Measurements from ENCODE around the gene FIGNL2.
A peak's percentile ranks its signal among the peaks of the same experiment; 100 is the strongest.

DNA sequence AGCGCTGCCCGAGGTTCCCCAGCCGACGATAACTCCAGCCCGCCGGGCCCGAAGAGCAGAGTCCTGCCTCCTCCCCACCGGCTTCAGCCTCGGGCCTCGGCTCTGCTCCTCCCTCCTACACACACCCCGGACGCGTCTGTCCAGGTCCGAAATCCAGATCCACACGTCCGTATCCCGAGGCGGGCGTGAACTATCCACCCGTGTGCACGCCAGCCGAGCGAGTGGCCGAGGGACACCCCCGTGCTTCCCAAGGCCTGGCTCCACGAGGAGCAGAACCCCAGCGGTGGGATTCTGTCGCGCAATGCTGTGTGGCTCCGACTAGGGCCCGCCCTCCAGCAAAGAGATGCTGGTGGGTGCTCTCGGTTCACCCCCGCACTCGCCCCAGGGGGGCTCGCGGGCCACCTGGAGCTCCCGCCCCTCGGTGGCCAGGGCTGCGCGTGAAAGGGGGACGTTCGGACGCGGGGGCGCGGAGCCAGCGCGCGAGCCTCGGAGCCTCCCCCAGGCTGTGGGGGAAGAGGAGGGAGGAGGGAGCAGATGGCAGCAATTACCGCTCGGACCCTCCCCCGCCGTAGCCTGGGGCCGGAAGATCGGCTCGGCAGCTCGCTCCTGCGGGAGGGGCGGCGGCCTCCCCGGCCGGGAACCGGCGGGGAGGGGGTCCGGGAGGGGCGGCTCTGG lies 20.4 kb upstream of the FIGNL2 start:
- TF ChIP-seq, protein P1, sequence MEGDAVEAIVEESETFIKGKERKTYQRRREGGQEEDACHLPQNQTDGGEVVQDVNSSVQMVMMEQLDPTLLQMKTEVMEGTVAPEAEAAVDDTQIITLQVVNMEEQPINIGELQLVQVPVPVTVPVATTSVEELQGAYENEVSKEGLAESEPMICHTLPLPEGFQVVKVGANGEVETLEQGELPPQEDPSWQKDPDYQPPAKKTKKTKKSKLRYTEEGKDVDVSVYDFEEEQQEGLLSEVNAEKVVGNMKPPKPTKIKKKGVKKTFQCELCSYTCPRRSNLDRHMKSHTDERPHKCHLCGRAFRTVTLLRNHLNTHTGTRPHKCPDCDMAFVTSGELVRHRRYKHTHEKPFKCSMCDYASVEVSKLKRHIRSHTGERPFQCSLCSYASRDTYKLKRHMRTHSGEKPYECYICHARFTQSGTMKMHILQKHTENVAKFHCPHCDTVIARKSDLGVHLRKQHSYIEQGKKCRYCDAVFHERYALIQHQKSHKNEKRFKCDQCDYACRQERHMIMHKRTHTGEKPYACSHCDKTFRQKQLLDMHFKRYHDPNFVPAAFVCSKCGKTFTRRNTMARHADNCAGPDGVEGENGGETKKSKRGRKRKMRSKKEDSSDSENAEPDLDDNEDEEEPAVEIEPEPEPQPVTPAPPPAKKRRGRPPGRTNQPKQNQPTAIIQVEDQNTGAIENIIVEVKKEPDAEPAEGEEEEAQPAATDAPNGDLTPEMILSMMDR (IDR thresholded peaks at IDR 0.05), result peak in 1 of 5 experiments; percentile 25
- no peak for TF ChIP-seq EP300 (IDR thresholded peaks at IDR 0.05)

Data from tibial nerve (tissue), 4 donors.